Smooth muscle cell (in vitro differentiated cells): ENCODE measurements around the gene TRABD2B. TPM values are rescaled to one million over a fixed set of nuclear protein-coding genes. Genes with fewer than 3 reads are reported as not detected.
A peak's percentile ranks its signal among the peaks of the same experiment; 100 is the strongest.

Experiments used
- DNase-seq: peaks from one replicate; lab custom pipeline; 2025; ENCODE audit not compliant: unreplicated experiment; lab: John Stamatoyannopoulos, UW
- H2AFZ ChIP-seq: fragments of 200-600 bp; sonication (generic); 2 replicates; pipeline ENCODE4 v1.6.0; 2016; ENCODE audit warnings: antibody characterized with exemption, low read depth, mild to moderate bottlenecking
- H3F3A ChIP-seq: fragments of 200-600 bp; sonication (generic); 2 replicates; pipeline ENCODE4 v1.6.0; 2017; ENCODE audit warnings: antibody characterized with exemption, low read depth
- H3K27ac ChIP-seq: fragments of 200-600 bp; sonication (generic); 2 replicates; pipeline ENCODE4 v1.5.1; 2016; ENCODE audit warnings: low read depth, mild to moderate bottlenecking
- H3K27me3 ChIP-seq: fragments of 200-600 bp; sonication (generic); 2 replicates; pipeline ENCODE4 v1.6.1; 2016; ENCODE audit warnings: low read depth, mild to moderate bottlenecking
- H3K36me3 ChIP-seq: fragments of 200-600 bp; sonication (generic); 2 replicates; pipeline ENCODE4 v1.5.1; 2016; ENCODE audit warnings: low read depth
- H3K4me1 ChIP-seq: fragments of 200-600 bp; sonication (generic); 2 replicates; pipeline ENCODE4 v1.5.1; 2016; ENCODE audit warnings: low read depth
- H3K4me2 ChIP-seq: fragments of 200-600 bp; sonication (generic); 2 replicates; pipeline ENCODE4 v1.6.0; 2016; ENCODE audit warnings: mild to moderate bottlenecking
- H3K4me3 ChIP-seq: fragments of 200-600 bp; sonication (generic); 2 replicates; pipeline ENCODE4 v1.5.1; 2016; ENCODE audit warnings: mild to moderate bottlenecking
- H3K79me2 ChIP-seq: fragments of 200-600 bp; sonication (generic); 2 replicates; pipeline ENCODE4 v1.6.0; 2016; ENCODE audit warnings: low read depth, mild to moderate bottlenecking
- H3K9ac ChIP-seq: fragments of 200-600 bp; sonication (generic); 2 replicates; pipeline ENCODE4 v1.6.0; 2016; ENCODE audit warnings: low read depth
- H3K9me3 ChIP-seq: fragments of 200-600 bp; sonication (generic); replicated peaks from 2 replicates; pipeline ENCODE4 v1.5.1; 2016; ENCODE audit warnings: low read depth
- H4K20me1 ChIP-seq: fragments of 200-600 bp; sonication (generic); 2 replicates; pipeline ENCODE4 v1.6.0; 2016; ENCODE audit warnings: low read depth
- CTCF ChIP-seq: fragments of 200-600 bp; sonication (generic); IDR thresholded peaks from 2 replicates; pipeline ENCODE4 v1.5.1; 2017; ENCODE audit warnings: borderline replicate concordance, mild to moderate bottlenecking, antibody characterized with exemption; ENCODE audit not compliant: insufficient read depth, poor library complexity, severe bottlenecking
- WGBS: methylation state at CpG from one replicate; pipeline ENCODE4 v1.1.7; 2016; ENCODE audit warnings: low lambda C conversion rate; 5-methylcytosine and 5-hydroxymethylcytosine counted together
- polyA plus RNA-seq: library from polyadenylated mRNA; unstranded; fragments of >200 nt; fragmentation: Nextera tagmentation; extraction: Ambion mirVana; gene quantifications from 2 replicates; pipeline ENCODE4 v1.2.1, GENCODE V29; 2016
- total RNA-seq: library from RNA; depleted of rRNA; stranded (reverse); fragments of >200 nt; gene quantifications from 2 replicates; pipeline ENCODE4 v1.2.3, GENCODE V29; 2014

The TRABD2B gene
- total and polyA plus RNA-seq, 2 experiments from 2014 or later = 0.94 to 4.9 TPM

GRCh38 chr1:47936916-47937551 is 60.2 kb downstream of the TRABD2B start:
- DNase-seq = no peak
- Histone ChIP-seq H3K27me3 (no peaks in the 10 kb centered on the region), H3K4me2 (no peak overlapping the region), H3K4me1 (peaks cover under 1% of the 10 kb centered on the region), H3F3A (peaks cover 9% of the 10 kb centered on the region), H3K27ac (no peak overlapping the region), H2AFZ (no peak overlapping the region), H3K9me3 (no peaks in the 10 kb centered on the region), H3K4me3 (no peak overlapping the region), H4K20me1 (peaks cover 3% of the 10 kb centered on the region), H3K36me3 (no peaks in the 10 kb centered on the region), H3K79me2 (peaks cover 5% of the 10 kb centered on the region), H3K9ac (no peak overlapping the region)
- no peak for TF ChIP-seq CTCF
- WGBS = 92% methylated on average over 1 of the region's 1 CpG

DNA sequence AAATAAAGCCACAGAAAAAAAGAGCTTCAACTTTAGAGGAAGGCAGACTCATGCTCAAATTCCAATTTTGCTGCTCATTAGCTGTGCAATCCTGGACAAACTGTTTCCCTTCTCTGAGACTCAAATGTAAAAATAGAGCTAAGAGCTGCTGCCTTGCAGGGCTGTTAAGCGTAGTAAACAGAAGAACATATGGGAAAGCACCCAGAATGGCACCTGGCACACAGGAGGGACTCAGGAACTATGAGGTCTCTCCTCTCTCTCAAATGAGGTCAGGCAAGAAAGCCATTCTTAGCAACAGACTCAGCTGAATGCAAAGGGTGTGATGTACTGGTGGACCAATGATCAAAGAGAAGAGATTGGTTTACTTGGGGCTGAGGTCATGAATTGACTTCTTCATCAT is 61.3 kb downstream of the TRABD2B start:
- Histone ChIP-seq H3K4me3 (no peak overlapping the region), H3K4me2 (no peak overlapping the region), H2AFZ (no peak overlapping the region), H3K27me3 (no peaks in the 10 kb centered on the region), H3K79me2 (peaks cover 5% of the 10 kb centered on the region), H3K27ac (peak overlapping the region; percentile 83), H3K9ac (no peak overlapping the region), H3K4me1 (no peaks in the 10 kb centered on the region), H3K9me3 (no peaks in the 10 kb centered on the region), H3F3A (peaks cover 9% of the 10 kb centered on the region), H3K36me3 (no peaks in the 10 kb centered on the region), H4K20me1 (peaks cover 14% of the 10 kb centered on the region)
- TF ChIP-seq CTCF = no peak
- DNase-seq = no peak
- 33% methylated on average over 1 of the region's 1 CpG for WGBS

DNA sequence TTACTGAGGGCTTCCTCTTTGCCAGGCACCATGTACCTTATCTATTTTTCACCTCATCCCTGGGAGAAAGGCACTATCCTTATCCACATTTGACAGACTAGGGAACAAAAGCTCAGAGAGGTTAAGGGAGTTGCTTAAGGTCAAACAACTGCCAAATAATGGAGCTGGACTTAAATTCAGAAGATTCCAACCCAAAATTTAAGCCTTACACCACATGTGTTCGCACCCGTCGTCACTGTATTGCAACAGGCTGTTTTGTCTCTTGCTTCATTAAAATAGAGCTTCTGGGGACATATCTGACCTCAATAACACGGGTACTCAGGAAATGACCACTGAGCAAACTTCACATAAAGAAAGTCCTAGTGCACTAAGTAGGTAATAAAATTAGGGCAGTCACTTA is 62.0 kb downstream of the TRABD2B start:
- no peak for DNase-seq
- Histone ChIP-seq H3F3A (peaks cover 9% of the 10 kb centered on the region), H3K36me3 (no peaks in the 10 kb centered on the region), H4K20me1 (peaks cover 20% of the 10 kb centered on the region), H3K27ac (peak overlapping the region; percentile 83), H3K4me2 (no peak overlapping the region), H2AFZ (no peak overlapping the region), H3K27me3 (no peaks in the 10 kb centered on the region), H3K4me3 (no peak overlapping the region), H3K9me3 (no peaks in the 10 kb centered on the region), H3K4me1 (no peaks in the 10 kb centered on the region), H3K9ac (no peak overlapping the region), H3K79me2 (peaks cover 5% of the 10 kb centered on the region)
- no peak for TF ChIP-seq CTCF
- WGBS = 32% methylated on average over 4 of the region's 4 CpGs

DNA sequence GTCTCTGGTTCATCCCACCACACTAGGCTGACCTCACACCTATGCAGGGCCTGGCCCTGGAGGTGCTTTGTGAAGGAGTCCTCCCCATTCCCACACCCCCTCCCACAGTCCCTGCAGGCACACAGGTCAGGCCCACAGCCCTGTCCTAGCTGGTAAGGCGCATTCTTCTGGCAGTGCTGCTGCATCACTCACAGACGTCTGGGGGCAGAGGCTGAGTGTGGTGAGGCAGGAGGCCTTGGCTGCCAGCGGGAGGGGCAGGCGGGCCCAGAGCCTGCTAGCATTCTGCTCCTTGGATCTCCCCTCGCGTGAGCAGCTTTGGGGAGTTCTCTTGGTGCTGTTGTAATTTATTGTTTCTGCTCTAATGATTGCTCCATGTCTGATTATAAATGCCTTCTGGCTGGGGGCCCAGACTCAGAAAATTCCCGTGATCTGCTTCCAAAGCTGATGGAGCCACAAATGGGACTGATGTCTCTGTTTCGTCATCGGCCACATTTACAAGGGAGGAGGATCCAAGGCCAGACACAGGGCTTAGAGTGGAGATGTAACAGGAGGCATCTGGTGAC is 62.9 kb downstream of the TRABD2B start:
- H3K4me2 ChIP-seq = peak overlapping the region; percentile 50
- no peaks in the 10 kb centered on the region for H3K36me3 ChIP-seq
- no peak overlapping the region for H2AFZ ChIP-seq
- H3F3A ChIP-seq = peaks cover under 1% of the 10 kb centered on the region
- H3K9me3 ChIP-seq = no peaks in the 10 kb centered on the region
- H3K79me2 ChIP-seq = peaks cover 5% of the 10 kb centered on the region
- peak; percentile 68 for DNase-seq
- H4K20me1 ChIP-seq = peaks cover 27% of the 10 kb centered on the region
- H3K27ac ChIP-seq = peak overlapping the region; percentile 83
- WGBS = 25% methylated on average over 9 of the region's 9 CpGs
- H3K27me3 ChIP-seq = no peaks in the 10 kb centered on the region
- no peaks in the 10 kb centered on the region for H3K4me1 ChIP-seq
- peak overlapping the region; percentile 21 for H3K9ac ChIP-seq
- H3K4me3 ChIP-seq = no peak overlapping the region
- no peak for TF ChIP-seq CTCF
